ENCODE data around the gene MYL9.
A peak's percentile ranks its signal among the peaks of the same experiment; 100 is the strongest.

The MYL9 gene

GRCh38 chr20:36585410-36586125, 44.2 kb downstream of the MYL9 start:
- no peak for DNase-seq

DNA sequence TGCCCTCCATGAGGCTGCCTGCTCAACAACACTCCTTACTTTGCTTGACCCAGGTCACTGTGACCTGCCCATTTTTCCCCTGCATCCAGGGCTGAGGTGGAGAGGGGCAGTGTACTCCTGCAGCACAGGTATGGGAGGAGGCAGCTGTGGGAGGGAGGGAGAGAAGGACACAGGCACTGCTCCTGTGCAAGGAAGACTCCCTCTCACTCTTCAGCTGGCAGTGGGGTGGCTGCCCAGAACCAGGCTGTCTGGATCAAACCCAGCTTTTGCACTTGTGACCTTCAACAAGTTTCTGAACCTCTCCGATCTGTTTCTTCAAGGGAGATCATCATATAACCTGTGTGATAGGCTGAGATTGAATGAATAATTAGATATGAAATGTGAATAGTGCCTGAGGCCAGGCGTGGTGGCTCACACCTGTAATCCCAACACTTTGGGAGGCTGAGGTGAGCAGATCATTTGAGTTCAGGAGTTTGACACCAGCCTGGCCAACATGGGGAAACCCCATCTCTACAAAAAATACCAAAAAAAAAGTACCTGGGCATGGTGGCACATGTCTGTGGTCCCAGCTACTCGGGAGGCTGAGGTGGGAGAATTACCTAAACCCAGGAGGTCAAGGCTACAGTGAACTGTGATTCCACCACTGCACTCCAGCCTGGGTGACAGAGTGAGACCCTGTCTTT, 46.2 kb downstream of the MYL9 start:
- DNase-seq: no peak

DNA sequence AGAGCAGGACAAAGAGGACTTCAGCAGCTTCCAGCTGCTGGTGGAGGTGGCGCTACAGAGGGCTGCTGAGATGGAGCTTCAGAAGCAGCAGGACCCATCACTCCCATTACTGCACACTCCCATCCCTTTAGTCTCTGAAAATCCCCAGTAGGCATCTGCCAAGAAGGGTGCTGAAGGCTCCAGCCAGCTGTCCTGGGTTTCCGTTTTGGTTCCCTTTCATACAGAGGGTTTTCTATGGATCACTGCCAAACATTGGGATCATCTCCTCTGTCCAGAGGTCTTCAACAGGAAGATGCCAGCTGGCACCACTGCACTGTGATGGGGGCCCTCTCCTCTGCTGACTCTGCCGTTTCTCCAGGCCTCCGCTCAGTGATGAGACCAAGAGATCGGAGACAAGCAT, 50.0 kb downstream of the MYL9 start:
- no peak for DNase-seq

DNA sequence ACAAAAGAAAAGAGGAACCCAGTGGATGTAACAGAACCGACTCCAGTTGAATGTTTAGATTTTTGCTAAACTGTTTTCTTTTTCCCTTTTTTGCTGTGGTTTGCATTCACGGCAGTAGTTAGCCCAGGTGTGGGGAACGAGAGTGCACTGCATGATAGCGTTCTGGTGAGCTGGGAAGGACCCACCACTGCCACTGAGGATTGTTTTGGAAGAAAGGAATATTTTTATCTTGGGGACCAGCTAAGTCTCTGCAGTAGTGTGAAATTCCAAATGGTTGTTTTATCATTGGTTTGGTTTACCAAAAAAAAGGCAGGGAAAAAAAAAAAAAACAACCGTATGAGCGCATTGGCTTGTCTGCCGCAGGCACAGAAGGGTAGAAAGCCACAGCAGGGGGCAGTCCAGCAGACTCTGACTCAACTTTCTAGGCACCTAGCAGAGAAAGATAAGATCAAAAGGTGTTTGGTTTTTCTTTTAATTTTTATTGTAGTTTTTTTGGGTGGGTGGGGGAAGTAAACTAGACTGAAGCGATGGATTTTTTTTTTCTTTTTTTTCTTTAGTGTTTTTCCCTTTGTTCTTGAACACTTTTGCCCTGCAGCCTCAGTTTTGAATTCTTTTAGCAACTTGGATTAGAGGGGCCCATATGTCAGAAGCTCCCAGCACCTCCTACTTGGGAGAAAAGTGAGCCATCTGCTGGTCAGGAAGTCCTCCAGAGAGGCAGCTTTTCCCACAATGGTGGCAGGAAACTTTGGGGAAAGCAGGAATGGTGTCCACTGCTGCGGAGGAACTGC, 50.7 kb downstream of the MYL9 start:
- DNase-seq: peak; percentile 74

DNA sequence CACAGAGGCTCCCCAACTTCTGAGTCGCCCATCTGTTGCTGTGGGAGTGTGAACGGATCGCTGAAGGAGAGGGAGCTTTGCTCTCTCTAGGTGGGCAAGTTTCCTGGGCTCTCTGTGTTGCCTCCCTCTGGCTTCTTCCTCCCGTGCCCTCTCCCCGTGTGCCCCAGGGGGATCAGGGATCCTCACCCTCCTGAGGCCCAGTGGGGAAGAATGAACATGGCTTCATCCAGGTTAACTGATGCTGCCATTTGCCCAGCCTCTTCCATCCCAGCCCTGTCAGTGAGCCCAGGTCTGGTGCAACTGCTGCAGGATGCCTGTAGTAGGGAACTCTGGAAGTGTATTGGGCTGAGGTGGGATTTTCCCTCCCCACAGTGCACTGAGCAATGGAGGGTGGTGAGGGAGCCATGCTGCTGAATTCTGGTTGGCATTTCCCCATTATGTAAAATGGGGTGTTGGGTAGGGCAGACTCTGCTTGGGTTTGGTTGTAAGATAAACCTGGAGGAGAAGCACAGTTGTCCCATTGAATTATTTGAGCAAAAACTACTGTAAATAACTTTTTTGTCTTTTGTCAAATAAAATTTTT, 52.1 kb downstream of the MYL9 start:
- DNase-seq: no peak

- no peak for DNase-seq
These were observed 58.6 kb downstream of the MYL9 start for GRCh38 chr20:36599912-36600345.

Data from CD4-positive, alpha-beta T cell treated with Interleukin-15 for 1 hour (primary cell).